ENCODE measurements around the gene UBALD1.

The UBALD1 gene

DNA sequence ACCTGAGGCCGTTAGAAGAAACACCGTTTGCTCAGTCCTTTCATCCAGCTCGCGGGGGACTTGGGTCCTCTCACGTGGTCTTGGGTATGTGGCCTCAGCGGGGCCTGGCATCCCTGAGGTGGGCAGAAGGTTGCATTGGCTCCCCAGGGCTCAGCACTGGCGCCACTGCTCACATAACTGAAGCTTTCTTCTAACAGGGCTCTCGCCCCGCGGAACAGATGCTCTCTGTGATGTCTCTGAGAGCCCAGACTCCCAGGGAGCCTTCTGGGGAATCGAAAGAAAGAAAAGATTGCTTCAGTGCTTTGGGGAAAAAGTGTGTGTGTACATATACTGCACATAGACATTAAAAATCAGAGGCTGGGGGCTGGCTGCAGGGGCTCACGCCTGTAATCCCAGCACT lies 20.1 kb upstream of the UBALD1 start:
- no peak overlapping the region for H3K27ac ChIP-seq (ENCODE audit: low read depth, low read length, poor library complexity, severe bottlenecking)
- H3K9me3 ChIP-seq (ENCODE audit: low read length): no peaks in the 10 kb centered on the region
- H3K36me3 ChIP-seq (ENCODE audit: insufficient read depth, low read length): peaks cover 10% of the 10 kb centered on the region
- H3K4me3 ChIP-seq (ENCODE audit: low read depth, low read length, poor library complexity, severe bottlenecking): no peak overlapping the region
- no peak overlapping the region for H3K4me2 ChIP-seq (ENCODE audit: low read length)
- TF ChIP-seq EZH2 (IDR thresholded peaks at IDR 0.05; ENCODE audit: borderline replicate concordance, low read length): no peak
- TF ChIP-seq, protein P1, sequence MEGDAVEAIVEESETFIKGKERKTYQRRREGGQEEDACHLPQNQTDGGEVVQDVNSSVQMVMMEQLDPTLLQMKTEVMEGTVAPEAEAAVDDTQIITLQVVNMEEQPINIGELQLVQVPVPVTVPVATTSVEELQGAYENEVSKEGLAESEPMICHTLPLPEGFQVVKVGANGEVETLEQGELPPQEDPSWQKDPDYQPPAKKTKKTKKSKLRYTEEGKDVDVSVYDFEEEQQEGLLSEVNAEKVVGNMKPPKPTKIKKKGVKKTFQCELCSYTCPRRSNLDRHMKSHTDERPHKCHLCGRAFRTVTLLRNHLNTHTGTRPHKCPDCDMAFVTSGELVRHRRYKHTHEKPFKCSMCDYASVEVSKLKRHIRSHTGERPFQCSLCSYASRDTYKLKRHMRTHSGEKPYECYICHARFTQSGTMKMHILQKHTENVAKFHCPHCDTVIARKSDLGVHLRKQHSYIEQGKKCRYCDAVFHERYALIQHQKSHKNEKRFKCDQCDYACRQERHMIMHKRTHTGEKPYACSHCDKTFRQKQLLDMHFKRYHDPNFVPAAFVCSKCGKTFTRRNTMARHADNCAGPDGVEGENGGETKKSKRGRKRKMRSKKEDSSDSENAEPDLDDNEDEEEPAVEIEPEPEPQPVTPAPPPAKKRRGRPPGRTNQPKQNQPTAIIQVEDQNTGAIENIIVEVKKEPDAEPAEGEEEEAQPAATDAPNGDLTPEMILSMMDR (IDR thresholded peaks at IDR 0.05; ENCODE audit: low read length): no peak
- H3K9ac ChIP-seq (ENCODE audit: low read length): no peak overlapping the region
- no peaks in the 10 kb centered on the region for H3K27me3 ChIP-seq (ENCODE audit: insufficient read depth, low read length)
- no peaks in the 10 kb centered on the region for H3F3A ChIP-seq (ENCODE audit: insufficient read depth, low read length)
- H3K4me1 ChIP-seq (ENCODE audit: insufficient read depth, low read length, severe bottlenecking): no peaks in the 10 kb centered on the region
- H3K9me2 ChIP-seq (ENCODE audit: low read depth, low read length): no peaks in the 10 kb centered on the region
- H2AFZ ChIP-seq (ENCODE audit: low read length): no peak overlapping the region
- peaks cover 24% of the 10 kb centered on the region for H3K79me2 ChIP-seq (ENCODE audit: insufficient read depth, low read length)
- no peaks in the 10 kb centered on the region for H4K20me1 ChIP-seq (ENCODE audit: insufficient read depth, low read length)

DNA sequence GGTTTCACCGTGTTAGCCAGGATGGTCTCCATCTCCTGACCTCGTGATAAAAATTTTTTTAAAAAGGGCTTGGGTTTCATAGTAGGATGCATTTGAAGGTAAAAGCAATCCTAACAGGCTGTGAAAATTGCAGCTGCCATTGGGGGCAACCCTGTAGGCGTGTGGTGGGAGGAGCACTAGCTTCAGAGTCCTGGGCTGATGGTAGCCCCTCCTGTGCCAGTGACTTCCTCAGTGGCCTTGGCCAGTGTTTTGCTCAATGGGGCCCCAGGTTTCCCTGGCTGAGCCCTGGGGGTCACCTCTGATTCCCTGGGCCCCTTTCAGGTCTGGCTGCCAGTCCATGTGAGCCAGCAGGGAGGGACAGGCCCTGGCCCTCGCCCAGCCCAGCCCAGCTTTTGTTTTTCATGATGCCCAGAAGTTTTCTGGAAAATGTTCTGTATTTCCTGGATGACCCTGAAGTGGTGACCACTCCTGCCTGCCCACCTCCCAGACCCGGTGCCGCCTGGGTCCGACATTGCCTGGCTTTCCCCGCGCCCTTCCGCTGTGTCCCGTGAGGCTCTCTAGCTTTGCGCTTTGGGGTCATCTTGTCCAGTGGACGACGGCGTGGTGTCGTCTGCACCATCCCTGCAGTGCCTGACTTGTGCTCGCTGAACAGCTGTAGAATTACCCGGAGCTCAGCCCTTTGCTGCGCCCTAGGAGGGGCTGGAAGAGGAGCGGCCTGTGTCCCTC lies 19.4 kb upstream of the UBALD1 start:
- H3K9ac ChIP-seq (ENCODE audit: low read length): no peak overlapping the region
- peaks cover 10% of the 10 kb centered on the region for H3K36me3 ChIP-seq (ENCODE audit: insufficient read depth, low read length)
- peaks cover 27% of the 10 kb centered on the region for H3K79me2 ChIP-seq (ENCODE audit: insufficient read depth, low read length)

DNA sequence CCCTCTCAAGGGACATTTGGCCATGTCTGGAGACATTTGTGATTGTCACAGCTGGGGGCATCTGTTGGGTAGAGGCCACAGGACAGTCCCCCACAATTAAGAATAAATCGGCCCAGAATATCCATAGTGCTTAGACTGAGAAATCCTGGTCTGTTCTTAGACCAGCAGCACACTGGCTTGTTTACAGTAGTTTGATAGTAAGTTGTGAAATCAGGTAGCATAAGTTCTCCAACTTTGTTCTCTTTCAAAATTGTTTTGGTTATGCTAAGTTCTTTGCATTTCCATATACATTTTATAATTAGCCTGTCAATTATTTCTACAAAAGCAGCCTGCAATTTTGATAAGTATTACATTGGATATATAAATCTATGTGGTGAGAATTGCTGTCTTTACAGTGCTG lies 16.8 kb upstream of the UBALD1 start:
- Histone ChIP-seq H3K36me3 (ENCODE audit: insufficient read depth, low read length) (peaks cover 21% of the 10 kb centered on the region), H3K4me2 (ENCODE audit: low read length) (no peak overlapping the region), H3K4me1 (ENCODE audit: insufficient read depth, low read length, severe bottlenecking) (peaks cover 5% of the 10 kb centered on the region), H4K20me1 (ENCODE audit: insufficient read depth, low read length) (no peaks in the 10 kb centered on the region), H3K9me2 (ENCODE audit: low read depth, low read length) (no peaks in the 10 kb centered on the region), H3K79me2 (ENCODE audit: insufficient read depth, low read length) (peaks cover 40% of the 10 kb centered on the region), H3K9me3 (ENCODE audit: low read length) (no peaks in the 10 kb centered on the region), H3K4me3 (ENCODE audit: low read depth, low read length, poor library complexity, severe bottlenecking) (no peak overlapping the region), H3K9ac (ENCODE audit: low read length) (no peak overlapping the region), H3F3A (ENCODE audit: insufficient read depth, low read length) (no peaks in the 10 kb centered on the region), H3K27ac (ENCODE audit: low read depth, low read length, poor library complexity, severe bottlenecking) (no peak overlapping the region), H2AFZ (ENCODE audit: low read length) (no peak overlapping the region), H3K27me3 (ENCODE audit: insufficient read depth, low read length) (no peaks in the 10 kb centered on the region)
- TF ChIP-seq EZH2 (IDR thresholded peaks at IDR 0.05; ENCODE audit: borderline replicate concordance, low read length): no peak
- TF ChIP-seq, protein P1 (IDR thresholded peaks at IDR 0.05; ENCODE audit: low read length): no peak

More for the DNA sequence above, 19.4 kb upstream of the UBALD1 start:
- no peaks in the 10 kb centered on the region for H4K20me1 ChIP-seq (ENCODE audit: insufficient read depth, low read length)
- H3K27me3 ChIP-seq (ENCODE audit: insufficient read depth, low read length): no peaks in the 10 kb centered on the region
- no peaks in the 10 kb centered on the region for H3K9me2 ChIP-seq (ENCODE audit: low read depth, low read length)
- no peaks in the 10 kb centered on the region for H3K4me1 ChIP-seq (ENCODE audit: insufficient read depth, low read length, severe bottlenecking)
- TF ChIP-seq EZH2 (IDR thresholded peaks at IDR 0.05; ENCODE audit: borderline replicate concordance, low read length): no peak
- TF ChIP-seq, protein P1 (IDR thresholded peaks at IDR 0.05; ENCODE audit: low read length): no peak
- H3K4me2 ChIP-seq (ENCODE audit: low read length): no peak overlapping the region
- no peak overlapping the region for H3K4me3 ChIP-seq (ENCODE audit: low read depth, low read length, poor library complexity, severe bottlenecking)
- H3F3A ChIP-seq (ENCODE audit: insufficient read depth, low read length): no peaks in the 10 kb centered on the region
- H2AFZ ChIP-seq (ENCODE audit: low read length): no peak overlapping the region
- no peak overlapping the region for H3K27ac ChIP-seq (ENCODE audit: low read depth, low read length, poor library complexity, severe bottlenecking)
- H3K9me3 ChIP-seq (ENCODE audit: low read length): no peaks in the 10 kb centered on the region
